ENCODE results near the gene SLC5A10.

DNA sequence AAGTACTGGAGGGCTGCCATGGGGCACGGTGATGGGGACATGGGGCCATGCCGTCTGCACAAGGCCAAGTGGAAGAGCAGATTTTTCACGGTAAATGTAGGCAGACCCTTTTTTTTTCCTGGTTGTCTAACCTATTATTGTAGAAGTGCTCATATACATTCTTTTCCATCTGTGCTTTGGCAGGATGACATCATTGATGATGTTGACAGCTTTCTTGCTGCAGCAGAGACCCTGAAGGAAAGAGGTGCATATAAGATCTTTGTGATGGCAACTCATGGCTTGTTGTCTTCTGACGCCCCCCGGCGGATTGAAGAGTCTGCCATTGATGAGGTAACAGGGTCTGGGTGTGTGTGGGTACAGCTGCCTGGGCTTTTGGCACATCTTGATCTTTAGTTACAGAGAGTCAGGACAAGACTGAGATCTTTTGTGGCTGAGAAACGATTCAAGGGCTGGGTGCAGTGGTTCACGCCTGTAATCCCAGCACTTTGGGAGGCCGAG is 23.3 kb upstream of the SLC5A10 start:
- TF ChIP-seq POLR2A (IDR thresholded peaks at IDR 0.05), result no peak
- TF ChIP-seq, protein P1, sequence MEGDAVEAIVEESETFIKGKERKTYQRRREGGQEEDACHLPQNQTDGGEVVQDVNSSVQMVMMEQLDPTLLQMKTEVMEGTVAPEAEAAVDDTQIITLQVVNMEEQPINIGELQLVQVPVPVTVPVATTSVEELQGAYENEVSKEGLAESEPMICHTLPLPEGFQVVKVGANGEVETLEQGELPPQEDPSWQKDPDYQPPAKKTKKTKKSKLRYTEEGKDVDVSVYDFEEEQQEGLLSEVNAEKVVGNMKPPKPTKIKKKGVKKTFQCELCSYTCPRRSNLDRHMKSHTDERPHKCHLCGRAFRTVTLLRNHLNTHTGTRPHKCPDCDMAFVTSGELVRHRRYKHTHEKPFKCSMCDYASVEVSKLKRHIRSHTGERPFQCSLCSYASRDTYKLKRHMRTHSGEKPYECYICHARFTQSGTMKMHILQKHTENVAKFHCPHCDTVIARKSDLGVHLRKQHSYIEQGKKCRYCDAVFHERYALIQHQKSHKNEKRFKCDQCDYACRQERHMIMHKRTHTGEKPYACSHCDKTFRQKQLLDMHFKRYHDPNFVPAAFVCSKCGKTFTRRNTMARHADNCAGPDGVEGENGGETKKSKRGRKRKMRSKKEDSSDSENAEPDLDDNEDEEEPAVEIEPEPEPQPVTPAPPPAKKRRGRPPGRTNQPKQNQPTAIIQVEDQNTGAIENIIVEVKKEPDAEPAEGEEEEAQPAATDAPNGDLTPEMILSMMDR (IDR thresholded peaks at IDR 0.05), result no peak
